DOHH2 (cell line): Measurements from ENCODE around the gene VSIG2.

Experiments used
- H3F3A ChIP-seq: fragments of 200-600 bp; sonication (generic), shearing (Covaris generic); 2 replicates; pipeline ENCODE4 v1.6.0; 2016; ENCODE audit warnings: antibody characterized with exemption, mild to moderate bottlenecking; ENCODE audit not compliant: control insufficient read depth, insufficient read depth
- H3K27ac ChIP-seq: fragments of 200-600 bp; sonication (generic); 2 replicates; pipeline ENCODE4 v1.5.1; 2014; ENCODE audit warnings: low read depth, mild to moderate bottlenecking, low read length, moderate library complexity
- H3K27me3 ChIP-seq: fragments of 200-600 bp; sonication (generic); 2 replicates; pipeline ENCODE4 v1.6.1; 2014; ENCODE audit warnings: mild to moderate bottlenecking, low read length, mixed read lengths; ENCODE audit not compliant: control insufficient read depth
- H3K36me3 ChIP-seq: fragments of 200-600 bp; sonication (generic); 2 replicates; pipeline ENCODE4 v1.6.1; 2014; ENCODE audit warnings: mild to moderate bottlenecking, low read length, moderate library complexity, mixed read lengths; ENCODE audit not compliant: control insufficient read depth
- H3K4me1 ChIP-seq: fragments of 200-600 bp; sonication (generic); 2 replicates; pipeline ENCODE4 v1.6.1; 2014; ENCODE audit warnings: mild to moderate bottlenecking, low read length, mixed read lengths; ENCODE audit not compliant: control insufficient read depth
- H3K4me2 ChIP-seq: fragments of 200-600 bp; sonication (generic); 2 replicates; pipeline ENCODE4 v1.6.0; 2014; ENCODE audit warnings: mild to moderate bottlenecking, low read length, moderate library complexity
- H3K4me3 ChIP-seq: fragments of 200-600 bp; sonication (generic); 2 replicates; pipeline ENCODE4 v1.5.1; 2014; ENCODE audit warnings: mild to moderate bottlenecking, low read length, mixed read lengths
- H3K79me2 ChIP-seq: fragments of 200-600 bp; sonication (generic); 2 replicates; pipeline ENCODE4 v1.6.1; 2014; ENCODE audit warnings: mild to moderate bottlenecking, low read length, mixed read lengths; ENCODE audit not compliant: control insufficient read depth
- H3K9me2 ChIP-seq: fragments of 200-600 bp; sonication (generic); replicated peaks from 2 replicates; pipeline ENCODE4 v1.6.1; 2014; ENCODE audit warnings: mild to moderate bottlenecking, low read length, mixed read lengths; ENCODE audit not compliant: control insufficient read depth
- H3K9me3 ChIP-seq: fragments of 200-600 bp; sonication (generic); 2 replicates; pipeline ENCODE4 v1.6.1; 2014; ENCODE audit warnings: antibody characterized with exemption, low read length, mixed read lengths; ENCODE audit not compliant: control insufficient read depth, insufficient read depth
- H4K20me1 ChIP-seq: fragments of 200-600 bp; sonication (generic); 2 replicates; pipeline ENCODE4 v1.6.0; 2014; ENCODE audit warnings: low read depth, mild to moderate bottlenecking, antibody characterized with exemption, low read length, moderate library complexity; ENCODE audit not compliant: control insufficient read depth, insufficient read depth
- EZH2phosphoT487 ChIP-seq: fragments of 200-600 bp; sonication (generic); IDR thresholded peaks from 2 replicates; pipeline ENCODE4 v1.6.1; 2017; ENCODE audit warnings: borderline replicate concordance, mild to moderate bottlenecking, antibody characterized with exemption, low read length, moderate library complexity, mixed read lengths
- TF ChIP-seq, protein P1 (sequence below): fragments of 200-600 bp; sonication (generic); IDR thresholded peaks from one replicate; pipeline ENCODE4 v1.5.1; 2014; ENCODE audit warnings: antibody characterized with exemption, mild to moderate bottlenecking, low read depth, low read length; ENCODE audit not compliant: poor library complexity, severe bottlenecking

Gene VSIG2

DNA sequence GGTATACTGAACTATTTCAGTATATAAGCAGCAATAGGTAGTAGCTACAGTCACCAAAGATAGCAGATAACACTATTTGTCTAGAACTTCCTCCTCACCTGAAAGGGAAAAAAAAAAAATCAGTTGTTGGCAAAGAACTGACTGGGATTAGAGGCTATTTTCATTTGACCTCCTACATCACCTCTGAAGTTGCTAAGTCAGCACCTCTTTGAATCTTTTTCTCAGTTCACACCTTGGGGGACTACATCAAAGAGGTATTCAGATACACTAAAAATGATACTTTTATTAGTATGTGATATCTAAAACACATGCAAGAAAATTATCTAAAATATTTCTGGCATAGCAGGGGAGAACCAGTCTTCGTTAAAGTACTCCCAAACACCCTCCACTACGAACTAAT lies 32.0 kb upstream of the VSIG2 start:
- Histone ChIP-seq H3K9me3 (no peaks in the 10 kb centered on the region), H3K27me3 (no peaks in the 10 kb centered on the region), H3K27ac (no peak overlapping the region), H3F3A (no peaks in the 10 kb centered on the region), H3K4me3 (no peak overlapping the region), H3K4me2 (no peak overlapping the region), H3K36me3 (no peaks in the 10 kb centered on the region), H3K79me2 (peaks cover 26% of the 10 kb centered on the region), H3K4me1 (no peaks in the 10 kb centered on the region), H4K20me1 (no peaks in the 10 kb centered on the region), H3K9me2 (no peaks in the 10 kb centered on the region)
- TF ChIP-seq, protein P1, sequence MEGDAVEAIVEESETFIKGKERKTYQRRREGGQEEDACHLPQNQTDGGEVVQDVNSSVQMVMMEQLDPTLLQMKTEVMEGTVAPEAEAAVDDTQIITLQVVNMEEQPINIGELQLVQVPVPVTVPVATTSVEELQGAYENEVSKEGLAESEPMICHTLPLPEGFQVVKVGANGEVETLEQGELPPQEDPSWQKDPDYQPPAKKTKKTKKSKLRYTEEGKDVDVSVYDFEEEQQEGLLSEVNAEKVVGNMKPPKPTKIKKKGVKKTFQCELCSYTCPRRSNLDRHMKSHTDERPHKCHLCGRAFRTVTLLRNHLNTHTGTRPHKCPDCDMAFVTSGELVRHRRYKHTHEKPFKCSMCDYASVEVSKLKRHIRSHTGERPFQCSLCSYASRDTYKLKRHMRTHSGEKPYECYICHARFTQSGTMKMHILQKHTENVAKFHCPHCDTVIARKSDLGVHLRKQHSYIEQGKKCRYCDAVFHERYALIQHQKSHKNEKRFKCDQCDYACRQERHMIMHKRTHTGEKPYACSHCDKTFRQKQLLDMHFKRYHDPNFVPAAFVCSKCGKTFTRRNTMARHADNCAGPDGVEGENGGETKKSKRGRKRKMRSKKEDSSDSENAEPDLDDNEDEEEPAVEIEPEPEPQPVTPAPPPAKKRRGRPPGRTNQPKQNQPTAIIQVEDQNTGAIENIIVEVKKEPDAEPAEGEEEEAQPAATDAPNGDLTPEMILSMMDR: no peak
- TF ChIP-seq EZH2phosphoT487: no peak

- Histone ChIP-seq H3K79me2 (peaks cover 15% of the 10 kb centered on the region), H3K9me3 (no peaks in the 10 kb centered on the region), H3K27ac (no peak overlapping the region), H3K27me3 (no peaks in the 10 kb centered on the region), H3K36me3 (peaks cover 5% of the 10 kb centered on the region; the same call in 1 of the 2 replicates), H3K9me2 (no peaks in the 10 kb centered on the region), H3F3A (no peaks in the 10 kb centered on the region), H3K4me2 (no peak overlapping the region), H3K4me3 (no peak overlapping the region), H4K20me1 (no peaks in the 10 kb centered on the region), H3K4me1 (no peaks in the 10 kb centered on the region)
- TF ChIP-seq EZH2phosphoT487: no peak
- TF ChIP-seq, protein P1: no peak
Observed at GRCh38 chr11:124783002-124783401, 30.9 kb upstream of the VSIG2 start.

DNA sequence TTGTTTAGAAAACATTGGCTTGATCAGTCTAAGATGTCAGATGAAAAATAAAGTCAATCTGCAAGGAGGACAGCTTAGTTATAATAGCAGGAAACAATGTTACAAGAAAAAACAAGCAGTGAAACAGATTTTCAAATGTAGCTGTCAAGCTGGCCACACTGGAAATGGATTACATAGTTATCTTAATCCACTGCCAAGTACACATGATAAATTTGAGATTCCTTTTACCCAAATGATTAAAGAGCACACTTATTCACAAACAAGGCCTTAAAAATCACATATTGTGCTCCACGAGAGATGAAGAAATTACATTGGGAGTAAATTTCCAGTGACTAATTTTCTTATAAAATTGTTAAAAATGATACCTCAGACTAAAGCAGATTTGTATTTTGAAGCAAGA lies 27.5 kb upstream of the VSIG2 start:
- H3K4me1 ChIP-seq: peaks cover 11% of the 10 kb centered on the region
- H3K27ac ChIP-seq: no peak overlapping the region
- TF ChIP-seq EZH2phosphoT487: no peak
- TF ChIP-seq, protein P1: no peak
- no peaks in the 10 kb centered on the region for H4K20me1 ChIP-seq
- no peaks in the 10 kb centered on the region for H3K79me2 ChIP-seq
- H3F3A ChIP-seq: 0 out of 2 replicates have a peak, but pooled peaks cover 2% of the 10 kb centered on the region
- H3K9me2 ChIP-seq: no peaks in the 10 kb centered on the region
- H3K27me3 ChIP-seq: no peaks in the 10 kb centered on the region
- H3K9me3 ChIP-seq: no peaks in the 10 kb centered on the region
- H3K4me3 ChIP-seq: no peak overlapping the region
- H3K4me2 ChIP-seq: no peak overlapping the region
- peaks cover 14% of the 10 kb centered on the region; the same call in 1 of the 2 replicates for H3K36me3 ChIP-seq
